GM12874 (cell line): Measurements from ENCODE around the gene KCNJ6.

Experiments
- TF ChIP-seq, protein P1 (sequence below): IDR thresholded peaks from 2 replicates; pipeline ENCODE4 v1.5.1; 2011; ENCODE audit warnings: low read depth, mild to moderate bottlenecking, control low read depth, low read length, moderate library complexity; ENCODE audit not compliant: insufficient read depth

KCNJ6 gene

DNA sequence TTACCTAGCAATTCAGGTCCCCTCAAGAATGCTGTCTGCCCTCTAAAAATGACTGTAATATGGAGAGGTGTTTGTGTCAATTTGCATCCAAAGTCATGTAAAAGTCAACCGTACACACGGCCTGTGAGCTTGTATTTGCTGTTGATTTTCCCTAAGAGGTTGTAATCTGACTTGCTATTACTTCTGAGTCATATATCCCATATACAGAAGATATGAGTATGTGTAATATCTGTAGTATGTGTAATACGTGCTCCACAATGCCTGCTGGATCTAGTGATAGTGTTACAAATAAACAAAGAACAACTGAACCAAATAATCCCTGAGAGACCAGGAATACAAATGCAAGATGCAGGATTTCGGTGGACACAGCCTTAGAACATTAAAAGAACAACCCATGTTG, 1.4 kb upstream of the KCNJ6 start:
- TF ChIP-seq, protein P1, sequence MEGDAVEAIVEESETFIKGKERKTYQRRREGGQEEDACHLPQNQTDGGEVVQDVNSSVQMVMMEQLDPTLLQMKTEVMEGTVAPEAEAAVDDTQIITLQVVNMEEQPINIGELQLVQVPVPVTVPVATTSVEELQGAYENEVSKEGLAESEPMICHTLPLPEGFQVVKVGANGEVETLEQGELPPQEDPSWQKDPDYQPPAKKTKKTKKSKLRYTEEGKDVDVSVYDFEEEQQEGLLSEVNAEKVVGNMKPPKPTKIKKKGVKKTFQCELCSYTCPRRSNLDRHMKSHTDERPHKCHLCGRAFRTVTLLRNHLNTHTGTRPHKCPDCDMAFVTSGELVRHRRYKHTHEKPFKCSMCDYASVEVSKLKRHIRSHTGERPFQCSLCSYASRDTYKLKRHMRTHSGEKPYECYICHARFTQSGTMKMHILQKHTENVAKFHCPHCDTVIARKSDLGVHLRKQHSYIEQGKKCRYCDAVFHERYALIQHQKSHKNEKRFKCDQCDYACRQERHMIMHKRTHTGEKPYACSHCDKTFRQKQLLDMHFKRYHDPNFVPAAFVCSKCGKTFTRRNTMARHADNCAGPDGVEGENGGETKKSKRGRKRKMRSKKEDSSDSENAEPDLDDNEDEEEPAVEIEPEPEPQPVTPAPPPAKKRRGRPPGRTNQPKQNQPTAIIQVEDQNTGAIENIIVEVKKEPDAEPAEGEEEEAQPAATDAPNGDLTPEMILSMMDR, result no peak

DNA sequence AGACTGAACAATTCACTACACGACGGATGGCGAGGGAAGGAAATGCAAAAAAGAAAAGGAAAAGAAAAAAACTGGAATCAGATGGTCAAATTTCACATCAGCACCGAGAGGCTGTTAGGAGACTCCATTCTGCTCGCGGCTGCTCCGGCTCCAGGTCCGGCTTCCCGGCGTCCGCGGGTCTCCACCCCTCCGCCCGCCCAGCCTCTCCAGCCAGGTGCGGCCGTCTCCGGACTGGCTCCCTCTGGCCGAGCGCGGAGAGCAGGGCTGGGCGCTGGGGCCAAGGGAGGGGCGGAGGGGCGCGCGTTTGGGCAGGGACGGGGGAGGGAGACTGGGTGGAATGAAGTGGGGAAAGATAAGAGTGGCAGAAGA, 332 bp downstream of the KCNJ6 start:
- TF ChIP-seq, protein P1, result no peak

DNA sequence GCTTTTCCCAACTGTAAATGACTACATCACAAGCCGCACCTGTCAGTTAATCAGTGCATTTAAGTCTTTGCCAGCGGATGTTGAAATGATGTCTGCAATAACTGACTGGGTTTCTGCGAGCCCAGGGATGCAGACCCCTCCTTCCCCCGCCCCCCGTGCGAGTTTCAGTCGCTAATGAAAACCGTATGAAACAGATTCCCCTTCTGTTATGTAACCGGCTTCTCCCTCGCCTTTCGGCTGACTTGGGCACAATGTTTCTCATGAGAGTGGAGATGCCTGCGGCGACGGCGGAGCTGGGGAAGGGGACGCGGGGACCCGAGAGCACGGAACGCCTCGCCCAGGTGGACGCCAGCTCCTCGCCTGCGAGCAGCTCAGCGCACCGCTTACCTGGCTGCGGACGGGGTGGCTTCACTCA, 753 bp downstream of the KCNJ6 start:
- TF ChIP-seq, protein P1, result no peak

DNA sequence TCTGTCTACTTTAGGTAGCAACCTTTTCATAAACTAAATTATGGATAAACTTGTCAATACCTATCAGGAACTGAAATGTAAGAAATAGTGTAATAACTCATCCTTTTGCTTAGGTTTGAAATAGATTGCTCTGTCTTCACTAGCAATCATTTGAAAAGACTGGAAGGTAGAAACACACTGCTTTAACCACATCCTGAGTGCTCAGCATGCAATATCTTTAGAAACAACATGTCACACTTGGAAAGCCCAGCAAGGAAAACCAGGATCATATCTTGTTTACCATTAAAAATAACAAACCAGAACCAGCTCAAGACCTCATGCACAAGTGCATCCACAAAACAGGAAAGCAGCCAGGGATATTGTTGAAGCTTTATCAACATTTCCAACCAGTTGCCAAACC, 3.6 kb downstream of the KCNJ6 start:
- TF ChIP-seq, protein P1, result no peak

DNA sequence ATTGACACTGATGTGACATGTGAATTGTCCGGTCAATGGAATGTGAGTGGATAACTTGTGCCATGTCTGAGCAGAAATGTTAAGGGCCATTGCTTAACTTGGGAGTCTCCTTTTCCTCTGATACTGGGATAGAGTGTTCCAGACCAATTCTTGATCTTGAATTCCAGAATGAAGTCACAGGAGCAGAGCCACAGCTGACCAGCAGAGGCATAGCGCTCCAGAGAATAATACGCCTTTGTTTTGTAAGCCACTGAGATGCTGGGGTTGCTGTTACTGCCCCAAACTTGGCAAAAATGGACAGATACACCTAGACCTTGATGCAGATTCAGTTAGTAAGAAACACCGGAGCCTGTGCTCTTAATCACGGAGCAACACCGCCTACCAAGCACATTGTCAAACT, 6.3 kb downstream of the KCNJ6 start:
- TF ChIP-seq, protein P1, result no peak

DNA sequence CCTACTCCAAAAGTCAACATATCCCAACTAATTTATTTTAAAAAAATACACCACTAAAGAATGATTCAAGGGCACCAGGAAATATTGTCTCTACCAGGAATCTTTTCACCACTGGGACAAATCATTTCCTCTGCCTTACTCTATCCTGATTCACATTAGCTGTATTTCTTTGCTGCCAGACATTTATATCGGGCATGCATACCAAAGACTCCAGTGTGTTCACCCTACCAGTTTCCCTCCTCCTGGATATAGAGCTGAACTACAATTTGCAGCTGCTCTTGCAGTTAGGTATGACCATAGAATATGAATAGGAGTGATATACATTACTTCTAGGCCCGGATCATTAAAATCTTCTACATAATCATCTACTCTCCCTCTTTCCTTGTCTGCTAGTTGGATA, 7.6 kb downstream of the KCNJ6 start:
- TF ChIP-seq, protein P1, result no peak

DNA sequence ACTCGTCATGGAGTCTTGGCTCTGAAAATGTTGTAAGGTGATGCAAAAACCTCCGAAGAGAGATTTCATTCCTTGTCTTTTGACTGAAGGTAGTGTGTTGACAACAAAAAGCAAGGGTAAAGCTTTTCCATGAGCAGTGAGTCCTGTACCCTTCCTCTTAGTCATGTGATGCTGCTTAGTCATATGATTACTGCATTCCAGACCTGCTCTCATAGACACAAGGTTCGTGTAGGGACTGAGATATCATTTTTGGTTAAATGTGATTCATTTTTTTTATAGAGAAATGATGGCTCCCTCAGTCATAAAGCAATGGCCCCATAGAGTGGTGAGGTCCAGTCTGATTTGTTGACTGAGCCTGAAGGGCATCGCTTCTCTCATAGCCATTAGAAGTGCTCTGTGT, 9.2 kb downstream of the KCNJ6 start:
- TF ChIP-seq, protein P1, result no peak

DNA sequence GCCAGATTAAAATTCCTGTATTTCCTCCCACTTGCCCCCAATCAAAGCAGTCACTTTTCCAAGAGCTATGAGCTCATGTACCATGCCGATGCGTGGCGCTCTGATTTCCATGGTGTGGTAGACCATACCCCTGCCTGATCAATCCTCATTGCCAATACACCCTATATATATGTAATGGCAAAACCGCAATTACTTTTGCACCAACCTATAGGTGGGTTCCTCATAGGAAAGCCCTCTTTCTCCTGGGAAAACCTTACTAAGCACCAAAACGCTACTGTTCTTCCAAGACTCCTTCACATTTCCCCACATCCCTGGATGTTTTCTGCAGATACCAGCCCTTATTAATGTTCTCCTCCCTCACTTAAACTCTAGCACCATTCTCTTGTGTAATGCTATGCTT, 11.0 kb downstream of the KCNJ6 start:
- TF ChIP-seq, protein P1, result no peak
